NOMO-1 (cell line): ENCODE data around the gene MBIP.

ENCODE experiments used
- DNase-seq, 2 experiments: peaks; one replicate each; lab custom pipeline; 2025; ENCODE audit not compliant: unreplicated experiment in 2 of 2; lab: John Stamatoyannopoulos, UW

MBIP gene

DNA sequence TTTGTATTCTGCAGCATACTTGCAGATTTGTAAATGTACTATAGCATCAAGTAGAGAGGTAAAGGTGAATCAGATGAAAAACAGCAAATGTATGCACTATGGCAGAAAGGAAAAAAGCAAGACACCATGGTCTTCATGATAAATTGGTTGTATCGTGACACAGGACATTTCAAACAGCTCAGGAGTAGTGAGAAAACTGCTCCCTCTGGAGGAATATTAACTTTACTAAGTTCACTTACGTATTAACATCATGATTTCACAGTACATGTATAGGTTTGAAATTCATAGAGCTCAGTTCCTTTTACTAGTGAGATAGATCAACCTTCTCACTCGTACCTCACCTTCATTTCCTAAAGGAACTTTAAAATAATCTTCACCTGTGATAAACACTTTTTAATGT is 6.5 kb downstream of the MBIP start:
- DNase-seq, result no peak

DNA sequence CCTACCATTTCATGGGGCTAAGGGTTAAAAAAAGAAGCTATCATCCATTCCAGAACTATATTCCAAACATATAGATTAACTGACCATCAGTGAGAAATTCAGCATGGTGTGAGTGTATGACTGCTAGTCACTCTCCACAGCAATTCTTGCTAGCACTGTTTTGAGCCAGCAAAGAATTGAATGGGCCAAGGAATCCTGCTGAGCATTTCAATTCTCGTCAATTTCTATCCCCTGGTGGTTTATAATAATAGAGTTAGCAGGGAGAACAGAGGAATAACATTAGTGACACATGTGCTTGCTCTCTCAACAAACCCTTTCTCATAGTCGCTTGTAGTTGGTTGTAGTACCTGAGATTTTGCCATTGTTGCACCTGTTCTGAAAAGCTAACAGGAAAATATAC is 7.2 kb downstream of the MBIP start:
- no peak for DNase-seq

DNA sequence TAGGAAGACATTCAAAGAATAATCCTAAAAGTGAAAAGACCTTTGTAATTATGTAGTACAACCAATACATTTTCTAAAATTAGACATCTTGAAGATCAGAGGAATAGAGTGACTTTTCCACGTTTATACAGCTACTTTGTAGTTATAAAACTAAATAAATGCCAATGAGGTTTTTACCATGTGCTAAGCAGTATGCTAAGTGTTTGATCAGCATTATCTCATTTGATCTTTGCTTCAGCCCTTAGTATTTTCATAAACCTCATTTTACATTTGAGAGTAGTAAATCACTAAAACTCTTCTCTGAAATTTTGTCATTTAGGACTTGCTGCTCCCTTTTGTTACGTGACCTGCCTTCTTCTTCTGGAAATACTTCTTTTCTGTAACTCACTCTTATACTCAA is 13.6 kb downstream of the MBIP start:
- no peak for DNase-seq

DNA sequence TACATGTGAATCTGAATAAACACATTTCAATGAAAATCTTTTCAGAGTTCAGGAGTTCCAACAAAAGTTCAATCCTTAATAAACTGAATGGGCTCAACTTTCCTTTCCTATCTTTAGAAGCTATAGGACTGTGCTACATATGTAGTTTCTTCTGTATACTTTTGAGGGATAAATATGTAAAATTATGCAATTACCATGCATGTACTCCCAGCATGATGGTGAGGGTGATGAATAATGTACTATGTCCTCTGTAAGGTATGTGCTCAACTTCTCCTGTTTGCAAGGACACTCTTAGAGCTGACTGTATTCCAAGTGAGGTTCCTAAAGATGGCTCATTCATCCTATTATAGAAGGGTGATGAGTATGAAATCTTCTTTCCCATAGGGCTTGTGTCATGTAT is 15.5 kb downstream of the MBIP start:
- no peak for DNase-seq

DNA sequence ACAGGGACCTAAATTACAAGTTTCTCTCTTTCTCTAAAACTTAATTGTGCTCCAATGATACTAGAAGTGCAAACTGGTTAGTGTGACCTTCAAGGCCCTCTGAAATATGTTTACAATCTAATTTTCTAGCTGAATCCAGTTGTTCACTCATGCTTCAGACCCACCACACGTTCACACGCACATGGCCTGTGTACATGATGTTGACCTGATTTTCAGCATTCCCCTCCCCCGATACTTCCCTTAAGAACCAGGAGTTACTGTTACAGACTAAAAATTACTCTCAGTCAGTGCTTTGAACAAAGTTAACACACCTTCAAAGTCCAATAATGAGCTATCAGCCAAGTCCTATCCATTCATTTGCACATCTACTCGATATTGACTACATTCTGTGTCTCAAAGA is 16.5 kb downstream of the MBIP start:
- DNase-seq, result no peak

DNA sequence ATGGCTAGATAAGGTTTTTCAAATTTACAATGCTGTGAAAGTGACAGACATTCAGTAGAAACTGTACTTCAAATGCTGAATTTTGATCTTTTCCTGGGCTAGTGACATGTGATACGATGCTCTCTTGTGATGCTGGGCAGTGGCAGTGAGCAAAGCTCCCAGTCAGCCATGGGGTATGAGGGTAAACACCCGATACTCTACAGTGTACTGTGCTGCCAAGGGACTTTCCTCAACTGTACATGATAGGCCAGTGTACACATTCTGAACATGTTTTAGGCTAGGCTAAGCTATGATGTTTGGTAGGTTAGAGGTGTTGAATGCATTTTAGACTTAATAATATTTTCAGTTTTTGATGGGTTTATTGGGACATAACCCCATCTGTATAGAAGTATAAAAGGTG is 17.6 kb downstream of the MBIP start:
- DNase-seq, result no peak

DNA sequence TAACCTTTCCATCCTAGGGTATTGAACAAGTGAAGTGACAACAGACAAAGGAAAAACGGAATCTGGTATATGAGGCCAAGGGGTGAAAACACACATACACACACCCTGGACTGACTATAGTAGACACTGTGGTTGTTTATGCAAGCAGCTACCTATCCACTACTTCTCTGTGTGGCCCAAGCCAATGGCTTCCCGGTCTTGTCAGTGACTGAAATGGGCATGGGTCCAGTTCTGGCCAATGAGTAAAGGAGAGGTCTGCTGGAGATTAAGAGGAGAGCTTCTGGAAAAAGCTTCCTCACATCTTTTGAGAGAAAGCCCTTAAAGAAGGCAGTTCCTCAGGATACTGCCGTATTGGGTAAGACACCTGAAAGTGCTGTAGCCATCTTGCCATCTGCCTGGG is 19.3 kb downstream of the MBIP start:
- DNase-seq, result no peak

DNA sequence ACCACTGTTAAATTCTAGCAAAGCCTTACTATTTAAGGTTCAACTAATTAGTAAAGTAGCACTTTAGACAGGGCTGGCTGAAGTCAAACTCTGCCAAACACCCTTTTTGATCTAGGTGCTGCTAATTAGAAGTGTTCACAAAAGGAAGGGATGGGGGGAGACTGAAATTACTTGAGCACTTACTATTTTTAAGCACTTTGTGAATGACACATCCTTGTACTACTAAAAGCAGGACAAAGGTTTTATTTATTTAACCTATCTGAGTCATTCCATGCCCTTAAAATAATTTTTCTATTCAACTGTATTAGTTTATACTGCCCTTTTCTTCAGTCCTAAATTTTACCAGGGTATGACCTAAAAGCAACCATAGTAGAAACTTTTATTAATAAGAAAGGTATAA is 20.1 kb downstream of the MBIP start:
- DNase-seq, result no peak

DNA sequence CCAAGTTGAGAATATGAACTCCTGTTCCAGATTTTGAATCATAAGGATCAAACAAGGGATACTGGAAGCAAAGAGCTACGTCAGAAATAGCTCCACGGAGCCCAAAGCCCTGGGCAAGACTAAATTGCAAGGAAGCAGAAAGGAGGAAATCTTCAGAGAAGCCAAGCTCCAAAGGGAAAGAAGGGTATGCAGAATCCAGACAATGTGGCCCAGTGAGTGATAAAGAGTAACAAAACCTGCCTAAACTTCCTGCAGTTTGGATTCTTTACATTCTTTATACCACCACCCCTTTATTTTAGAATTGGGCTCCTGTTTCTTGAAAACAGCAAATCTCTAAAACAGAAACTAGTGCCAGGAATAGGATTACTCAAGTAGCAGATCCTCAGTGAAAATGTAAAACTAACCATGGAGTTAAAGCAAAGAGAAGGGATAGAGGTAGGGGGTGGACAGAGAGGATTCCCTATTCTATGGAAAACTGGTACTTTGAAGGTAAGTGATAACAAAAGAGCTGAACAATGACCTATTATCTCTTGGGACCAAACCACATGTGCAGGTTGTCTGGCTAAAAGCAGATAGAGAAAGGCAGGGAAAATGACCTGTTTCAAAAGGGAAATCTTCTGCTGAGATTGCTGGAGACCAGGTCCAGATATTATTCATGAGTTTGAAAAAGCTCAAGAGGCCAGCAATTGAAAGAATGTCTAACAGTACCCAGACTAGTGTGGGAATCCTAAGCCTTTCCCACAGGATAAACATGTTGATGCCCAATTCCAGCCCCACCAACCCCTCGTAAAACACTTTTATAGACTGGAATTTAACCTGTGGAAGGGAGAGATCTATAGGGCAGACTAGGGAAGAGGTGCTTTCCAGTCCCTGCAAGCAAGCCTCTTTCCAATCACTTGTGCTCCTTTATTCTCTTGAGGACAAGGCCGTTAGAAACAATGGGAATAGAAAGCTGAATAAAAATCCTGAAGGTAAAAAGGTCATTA is 24.5 kb downstream of the MBIP start:
- DNase-seq, result no peak

DNA sequence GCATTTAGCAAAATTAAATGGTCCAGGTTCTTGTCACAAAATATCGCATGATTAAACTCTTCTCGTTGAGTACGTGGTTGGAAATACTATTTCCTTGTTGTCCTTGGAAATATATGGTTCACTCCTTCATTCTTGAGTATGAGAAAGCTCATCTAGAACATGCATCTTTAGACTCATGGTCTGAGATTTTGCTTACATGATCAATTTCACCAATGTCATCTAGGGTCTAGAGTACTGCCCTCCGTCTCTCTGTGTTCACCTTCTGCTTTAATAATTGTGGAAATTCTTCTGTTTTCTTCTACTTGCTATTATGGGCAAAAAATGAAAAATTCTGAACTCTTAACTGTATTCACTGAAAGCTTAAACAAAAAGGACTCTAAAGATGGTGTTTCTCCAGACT is 25.9 kb downstream of the MBIP start:
- no peak for DNase-seq

DNA sequence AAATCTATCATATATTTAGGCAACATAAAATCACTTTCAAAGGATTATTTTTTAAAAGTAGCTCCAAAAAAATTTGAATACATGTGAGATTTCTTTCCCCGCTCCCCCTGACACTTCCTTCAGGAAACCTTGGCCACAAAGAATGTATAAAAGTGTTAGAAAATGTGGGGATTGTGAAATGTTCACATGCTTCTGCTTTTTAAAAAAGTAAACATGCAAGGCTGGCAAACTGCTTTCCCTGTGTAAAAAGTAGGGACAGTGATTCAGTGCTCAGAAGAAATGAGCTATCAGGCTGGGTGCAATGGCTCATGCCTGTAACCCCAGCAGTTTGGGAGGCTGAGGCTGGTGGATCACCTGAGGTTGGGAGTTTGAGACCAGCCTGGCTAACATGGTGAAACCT is 26.6 kb downstream of the MBIP start:
- peak; percentile 54 to 84 for DNase-seq

DNA sequence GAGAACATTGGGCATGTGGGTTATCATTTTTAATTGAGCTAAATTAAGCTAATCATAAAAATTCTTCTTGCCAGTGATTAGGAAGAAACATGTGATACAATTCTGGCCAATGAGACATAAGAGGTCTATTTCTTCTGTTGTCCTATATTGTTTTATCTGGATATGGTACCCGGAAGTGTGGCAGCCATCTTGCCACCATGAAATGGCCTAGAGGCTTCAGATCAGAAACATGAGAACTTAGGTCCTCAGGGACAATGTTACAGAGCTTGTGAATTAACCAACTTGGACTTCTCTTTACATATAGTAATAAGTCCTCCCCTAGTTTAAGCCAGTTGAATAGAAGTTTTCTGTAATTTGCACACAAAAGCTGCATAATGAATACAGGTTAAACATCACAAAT is 30.5 kb downstream of the MBIP start:
- DNase-seq, result no peak

DNA sequence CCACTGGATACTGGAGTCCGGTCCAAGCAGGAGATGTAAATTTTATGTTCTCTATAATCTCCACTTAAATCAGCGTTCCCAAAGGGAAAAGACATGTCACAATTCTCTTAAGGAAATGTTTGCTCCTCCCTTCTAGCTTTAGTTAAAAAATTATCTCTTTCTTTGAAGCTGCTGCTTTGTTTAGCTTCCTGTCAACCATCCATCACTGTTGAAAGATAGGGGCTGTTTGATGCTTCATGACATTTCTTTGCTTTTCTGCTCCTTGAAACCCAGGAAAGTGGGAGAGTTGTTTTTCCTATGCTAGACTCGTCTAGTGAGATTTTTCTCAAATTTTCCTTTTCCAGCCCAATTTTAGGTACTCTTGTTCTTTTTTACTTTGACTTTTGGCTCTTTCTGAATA is 31.9 kb downstream of the MBIP start:
- DNase-seq, result no peak

DNA sequence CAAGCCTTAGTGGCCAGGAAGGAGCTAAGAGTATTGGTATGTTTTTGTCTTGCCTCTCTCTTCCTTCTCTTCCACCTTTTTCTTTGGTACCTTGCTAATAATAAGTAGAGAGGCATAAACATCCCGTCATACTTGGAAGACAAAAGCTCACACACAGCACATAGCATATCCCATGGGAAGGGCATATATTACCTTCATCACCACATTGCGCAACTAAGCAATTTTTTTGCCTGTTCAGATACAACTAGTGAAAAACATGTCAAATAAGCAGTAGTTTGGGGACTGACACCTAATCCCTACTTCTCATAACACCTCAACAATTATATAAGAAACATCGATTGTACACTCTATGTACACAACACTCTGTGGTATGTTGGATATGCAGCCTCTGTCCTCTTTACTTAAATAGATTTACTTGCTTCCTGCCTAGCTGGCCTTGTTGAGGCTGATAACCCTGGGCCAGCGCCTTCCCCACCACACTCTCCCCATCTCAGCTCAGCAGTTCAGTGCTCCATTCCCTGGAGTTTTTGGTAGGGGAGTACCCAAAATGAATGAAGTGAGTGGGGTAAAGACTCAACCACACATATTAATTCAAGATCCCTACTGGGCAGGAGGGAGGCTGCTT is 35.4 kb downstream of the MBIP start:
- DNase-seq, result no peak

DNA sequence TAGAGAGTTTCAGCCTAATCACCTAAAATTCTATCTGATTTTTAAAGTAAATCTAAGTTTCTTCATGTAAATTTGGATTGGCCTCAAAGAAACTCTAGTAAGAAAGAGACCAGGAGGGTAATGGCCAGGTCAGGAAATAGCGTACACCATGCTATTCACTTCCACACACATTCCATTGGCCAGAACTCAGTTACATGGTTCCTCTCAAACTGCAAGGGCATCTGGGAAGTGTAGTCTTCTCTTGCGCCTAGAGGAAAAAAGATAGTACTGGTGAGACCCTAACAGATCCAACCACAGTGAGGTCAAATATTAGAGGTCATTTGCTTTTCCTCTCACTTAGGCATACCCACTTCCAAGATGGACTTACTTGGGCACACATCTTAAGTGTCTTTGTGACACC is 39.1 kb downstream of the MBIP start:
- DNase-seq, result no peak

DNA sequence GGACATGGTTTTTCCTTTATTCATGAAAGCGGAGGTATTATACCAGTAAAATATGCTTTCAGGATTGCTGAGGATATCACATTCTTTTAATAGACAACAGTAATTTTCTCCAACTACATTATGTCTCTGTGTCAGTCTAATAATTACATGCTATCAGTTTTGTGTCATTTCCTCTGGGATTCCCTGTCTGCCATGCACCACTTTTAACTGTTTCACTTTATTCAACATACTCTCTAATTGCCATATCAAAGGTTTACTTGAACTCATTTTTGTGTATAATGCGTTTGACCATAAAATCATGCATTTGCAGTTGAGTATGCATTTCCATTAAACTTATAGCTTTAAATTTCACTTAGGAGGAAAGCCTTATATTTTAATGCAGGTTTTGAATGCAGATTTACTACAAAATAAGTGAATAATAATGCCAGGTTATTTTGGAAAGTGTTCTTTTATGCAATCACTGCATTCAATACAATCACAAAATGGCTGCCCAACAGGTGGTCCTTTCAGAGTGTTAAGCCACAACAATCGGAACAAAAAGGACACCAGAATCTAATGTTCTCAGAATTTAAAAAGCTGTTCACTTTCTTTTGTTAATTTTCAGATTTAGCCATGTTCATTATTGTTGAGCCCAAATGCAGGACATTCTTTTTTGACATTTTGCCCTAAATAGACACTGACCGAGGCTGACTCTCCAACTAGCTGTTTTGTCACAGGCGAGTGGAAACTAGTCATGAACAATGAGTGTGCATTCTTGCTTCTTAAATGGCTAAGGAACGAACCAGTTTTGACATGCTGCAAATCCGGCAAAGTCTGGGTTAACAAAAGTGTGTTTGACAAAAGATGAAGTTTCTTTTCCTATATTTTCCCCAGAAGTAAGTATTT is 40.9 kb downstream of the MBIP start:
- no peak for DNase-seq

DNA sequence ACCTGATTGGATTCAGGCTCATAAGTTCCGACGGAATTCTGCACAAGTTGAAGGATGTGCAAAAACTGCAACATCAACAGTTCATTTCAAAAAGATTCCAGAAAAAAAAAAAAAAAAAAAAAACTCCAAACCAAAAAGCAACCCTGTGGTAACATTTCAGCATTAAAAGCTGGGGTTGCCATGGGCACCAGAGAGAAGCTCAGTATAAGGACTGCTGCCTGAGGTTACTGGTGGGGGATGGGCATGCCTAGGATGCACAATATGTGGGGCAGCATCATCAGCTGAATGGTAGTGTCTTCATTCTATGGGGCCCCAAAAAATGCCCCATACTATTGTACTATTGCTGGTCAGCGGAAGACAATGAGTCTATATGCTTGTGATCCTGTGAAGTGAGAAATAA is 44.7 kb downstream of the MBIP start:
- DNase-seq, result no peak

DNA sequence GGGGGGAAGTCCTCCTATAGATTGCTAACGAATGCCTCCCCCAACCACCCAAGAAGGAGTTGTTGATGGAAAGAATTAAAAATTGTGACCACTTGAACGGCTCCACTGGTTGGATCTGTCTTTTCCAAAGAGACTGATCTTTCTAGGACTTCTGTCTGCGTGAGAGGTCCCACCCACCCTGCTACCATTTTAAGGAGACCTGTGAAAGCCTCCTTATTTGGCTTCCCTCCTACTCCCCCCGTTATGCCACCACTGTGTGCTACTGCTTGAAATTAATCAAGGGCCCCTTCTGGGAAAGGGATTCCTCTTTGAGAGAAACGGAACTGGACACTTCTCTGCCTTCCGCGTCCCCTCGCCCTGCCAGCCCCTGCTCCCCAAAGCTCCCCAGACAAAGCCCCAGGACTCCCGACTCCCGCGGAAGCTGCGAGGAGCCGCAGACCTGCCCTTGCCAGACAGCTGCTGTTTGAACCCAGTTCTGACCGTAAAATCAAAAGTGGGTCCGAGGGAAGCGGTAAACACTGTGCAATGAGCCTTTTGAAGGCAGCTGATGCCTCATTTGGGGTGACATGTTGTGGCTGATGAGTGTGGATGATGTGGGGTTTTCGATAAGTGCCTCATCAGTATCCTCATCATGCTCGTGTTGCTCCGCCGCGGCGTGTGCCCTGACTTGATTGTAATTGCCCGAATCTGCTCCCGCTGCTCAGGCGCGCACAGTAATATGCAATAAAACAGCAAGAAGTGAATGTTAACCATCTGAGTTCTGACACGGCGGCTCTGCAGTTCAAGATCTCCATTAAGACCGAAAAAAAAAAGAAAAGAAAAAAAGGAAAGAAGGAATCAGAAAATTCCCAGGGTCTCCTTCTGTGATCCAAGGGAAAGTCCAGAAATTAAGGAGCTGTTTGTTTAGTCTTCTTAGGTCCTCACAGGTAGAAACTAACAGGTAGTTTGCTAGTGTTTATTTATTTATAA is 48.2 kb downstream of the MBIP start:
- peak in 1 of 2 experiments; percentile 13 for DNase-seq

DNA sequence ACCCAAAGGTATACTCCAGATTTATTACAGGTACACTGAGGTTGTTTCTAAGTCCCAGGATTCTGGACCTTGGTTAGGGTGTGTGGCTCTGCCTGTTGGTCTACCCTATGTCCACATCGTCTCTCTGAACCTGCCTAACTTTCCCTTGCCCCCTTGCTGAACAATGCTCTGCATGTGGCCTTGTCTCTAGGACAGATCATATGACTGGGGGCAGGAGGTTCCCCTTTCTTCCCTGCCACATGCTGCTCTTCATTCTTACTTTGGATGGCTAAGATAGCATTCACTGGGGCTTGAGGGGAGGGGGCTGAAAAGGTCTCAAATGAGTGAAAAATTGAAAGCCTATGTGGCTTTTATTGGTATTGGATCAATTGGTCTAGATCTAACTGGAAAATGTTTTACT is 49.2 kb downstream of the MBIP start:
- DNase-seq, result peak in 1 of 2 experiments; percentile 15

DNA sequence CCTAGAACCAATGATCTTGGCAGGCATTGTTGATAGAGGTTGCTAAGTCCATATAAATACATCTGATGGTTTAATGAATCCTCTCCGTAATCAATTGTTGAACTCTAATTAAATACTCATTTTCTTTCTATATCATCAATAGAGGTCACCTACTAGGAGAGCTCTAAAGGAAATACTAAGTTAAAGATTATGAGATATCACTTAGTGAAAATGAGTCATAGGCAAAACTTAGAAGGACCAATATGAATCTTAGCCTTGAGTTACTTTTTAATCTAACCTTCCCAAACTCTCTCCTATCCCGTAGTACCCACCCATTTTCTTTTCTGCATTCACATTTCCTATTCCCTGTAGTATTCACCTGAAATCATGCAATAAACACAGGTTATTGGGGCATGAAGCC is 50.2 kb downstream of the MBIP start:
- no peak for DNase-seq
